Midbrain (tissue), 1 donor: ENCODE measurements around the gene IL20RB.

Source experiments
- DNase-seq: peaks from one replicate; lab custom pipeline; 2025; lab: John Stamatoyannopoulos, UW

Gene IL20RB

GRCh38 chr3:137039570-137039969 lies 81.8 kb downstream of the IL20RB start:
- DNase-seq = no peak

GRCh38 chr3:137041251-137041650 lies 83.5 kb downstream of the IL20RB start:
- no peak for DNase-seq

GRCh38 chr3:137041686-137042085 lies 83.9 kb downstream of the IL20RB start:
- no peak for DNase-seq

DNA sequence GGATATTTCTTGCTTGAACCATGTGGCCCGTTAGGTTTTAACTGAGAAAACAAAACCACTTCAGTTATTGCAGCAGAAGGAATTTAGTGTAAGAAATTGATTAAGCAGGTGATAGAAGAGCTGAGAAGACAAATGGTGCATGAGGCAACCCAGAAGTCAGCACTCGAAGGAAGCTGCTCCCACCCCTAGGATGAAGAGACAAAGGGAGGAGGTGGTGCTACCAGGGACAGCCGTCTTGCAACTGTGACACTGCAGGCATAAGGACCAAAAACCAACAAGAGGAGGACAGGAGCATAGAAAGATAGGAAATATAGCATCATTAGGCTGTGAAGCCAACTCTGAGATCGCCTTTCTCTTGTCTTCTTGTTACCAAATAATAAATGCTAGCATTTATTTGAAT lies 89.0 kb downstream of the IL20RB start:
- no peak for DNase-seq

DNA sequence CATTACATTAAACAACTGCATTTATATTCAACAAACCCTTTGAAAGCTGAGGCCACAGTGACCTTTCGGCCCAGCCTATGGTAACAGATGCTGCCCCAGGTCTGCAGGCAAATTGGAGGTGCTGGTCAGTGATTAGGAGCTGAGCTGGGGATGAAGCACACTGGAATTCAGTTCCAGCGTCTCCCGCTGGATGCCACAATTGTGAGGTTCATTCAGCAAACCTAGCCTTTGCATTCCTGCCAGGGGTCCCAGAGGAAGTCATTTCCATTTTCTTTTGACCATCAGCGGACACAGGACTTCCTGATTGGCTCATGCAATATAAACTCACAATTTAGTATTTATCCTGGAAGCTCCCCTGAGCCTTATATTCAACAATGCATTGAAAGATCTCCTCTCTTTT lies 89.5 kb downstream of the IL20RB start:
- DNase-seq = no peak

GRCh38 chr3:137050281-137050680 lies 92.5 kb downstream of the IL20RB start:
- DNase-seq = no peak

DNA sequence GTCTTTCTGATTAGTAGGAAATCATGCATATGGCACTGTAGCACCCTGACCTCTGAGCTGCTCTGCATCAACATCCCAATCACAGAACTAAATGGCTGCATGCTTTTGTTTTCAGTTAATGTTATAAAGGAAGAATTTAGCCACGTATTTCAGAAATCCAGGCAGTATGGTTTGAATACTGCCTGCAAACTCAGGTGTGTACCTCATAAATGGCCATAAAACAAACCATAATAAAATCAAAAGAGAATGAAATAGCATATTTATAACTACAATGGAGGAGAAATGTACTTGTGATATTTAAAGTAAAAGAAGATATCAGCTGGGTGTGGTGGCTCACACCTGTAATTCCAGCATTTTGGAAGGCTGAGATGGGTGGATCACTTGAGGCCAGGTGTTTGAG lies 94.5 kb downstream of the IL20RB start:
- no peak for DNase-seq
